ENCODE measurements around the gene NAA35.
"Not testable (repeated sequence)": the region's sequence is repeated elsewhere in the genome, so short reads cannot be mapped to it uniquely, and the experiment has no call there.

The NAA35 gene

GRCh38 chr9:86035827-86036440 lies 95.0 kb downstream of the NAA35 start:
- DNase-seq, result no peak

DNA sequence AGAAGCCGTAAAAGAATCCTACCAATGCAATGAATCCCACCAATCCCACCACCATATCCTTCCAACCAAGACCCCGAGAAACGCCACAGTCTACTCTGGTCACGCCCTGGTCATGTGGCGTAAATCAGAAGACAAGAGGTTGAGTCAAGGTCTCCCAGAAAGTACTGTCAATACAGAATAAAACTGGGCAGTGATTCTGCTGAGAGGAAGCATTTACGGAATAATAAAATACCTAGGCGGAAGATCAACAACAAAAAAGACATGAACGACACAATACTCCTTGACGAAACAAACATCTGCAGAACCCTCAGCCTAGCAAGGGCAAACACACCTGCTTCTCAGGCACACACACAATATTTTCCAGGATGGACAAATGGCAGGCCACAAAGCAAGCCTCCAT lies 95.6 kb downstream of the NAA35 start:
- peak; percentile 10 for DNase-seq

DNA sequence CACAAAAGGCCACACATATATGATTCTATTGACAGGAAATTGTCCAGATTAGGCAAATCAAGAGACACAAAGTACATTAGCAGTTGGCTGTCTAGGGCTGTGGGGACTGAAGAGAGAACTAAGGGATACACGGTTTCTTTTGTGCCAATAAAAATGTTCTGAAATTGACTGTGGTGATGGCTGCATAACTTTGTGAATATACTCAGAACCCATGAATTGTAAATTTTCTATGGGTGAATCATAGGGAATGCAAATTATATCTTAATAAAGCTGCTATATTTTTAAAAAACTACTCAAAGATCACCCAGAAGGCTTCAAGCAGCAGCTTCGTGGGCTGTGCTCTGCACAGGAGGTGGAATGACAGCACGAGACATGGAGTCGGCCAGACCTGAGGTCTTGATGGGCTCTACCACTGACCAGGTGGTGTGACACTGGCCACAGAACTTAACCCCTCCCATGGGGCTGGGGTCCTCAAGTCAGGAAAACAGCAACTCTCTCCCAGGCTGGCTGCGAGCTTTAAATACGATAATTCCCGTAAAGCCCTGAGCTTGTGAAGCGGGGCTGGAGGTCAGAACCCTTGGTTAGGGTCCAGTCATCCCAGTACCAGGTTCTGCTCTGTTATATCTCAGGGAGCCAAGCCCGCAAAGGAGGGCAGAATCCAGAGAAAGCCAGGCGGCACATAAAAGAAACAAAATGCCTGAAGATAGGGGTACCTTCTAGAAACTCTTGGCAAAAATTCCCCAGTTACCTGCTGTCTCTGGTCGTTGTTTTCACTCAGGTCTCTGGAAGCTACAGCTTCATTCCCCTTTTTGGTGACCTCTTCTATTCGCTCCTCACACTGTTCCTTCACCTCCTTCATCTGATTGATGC lies 99.3 kb downstream of the NAA35 start:
- DNase-seq, result no peak

DNA sequence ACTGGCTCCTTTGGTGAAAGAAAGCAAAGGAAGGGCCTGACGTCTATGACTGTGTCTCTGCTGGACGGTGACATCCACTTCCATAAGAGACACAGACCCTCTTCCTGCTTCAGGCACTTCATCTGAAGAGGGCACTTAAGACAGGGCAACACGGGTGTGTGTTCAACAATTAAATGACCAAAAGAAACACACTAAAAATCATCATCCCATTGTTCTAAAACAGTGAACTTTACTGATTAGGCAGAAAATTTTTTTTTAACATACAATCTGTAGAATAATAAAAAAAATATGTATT lies 99.9 kb downstream of the NAA35 start:
- DNase-seq, result no peak

GRCh38 chr9:86041311-86041741 lies 100.4 kb downstream of the NAA35 start:
- no peak for DNase-seq

DNA sequence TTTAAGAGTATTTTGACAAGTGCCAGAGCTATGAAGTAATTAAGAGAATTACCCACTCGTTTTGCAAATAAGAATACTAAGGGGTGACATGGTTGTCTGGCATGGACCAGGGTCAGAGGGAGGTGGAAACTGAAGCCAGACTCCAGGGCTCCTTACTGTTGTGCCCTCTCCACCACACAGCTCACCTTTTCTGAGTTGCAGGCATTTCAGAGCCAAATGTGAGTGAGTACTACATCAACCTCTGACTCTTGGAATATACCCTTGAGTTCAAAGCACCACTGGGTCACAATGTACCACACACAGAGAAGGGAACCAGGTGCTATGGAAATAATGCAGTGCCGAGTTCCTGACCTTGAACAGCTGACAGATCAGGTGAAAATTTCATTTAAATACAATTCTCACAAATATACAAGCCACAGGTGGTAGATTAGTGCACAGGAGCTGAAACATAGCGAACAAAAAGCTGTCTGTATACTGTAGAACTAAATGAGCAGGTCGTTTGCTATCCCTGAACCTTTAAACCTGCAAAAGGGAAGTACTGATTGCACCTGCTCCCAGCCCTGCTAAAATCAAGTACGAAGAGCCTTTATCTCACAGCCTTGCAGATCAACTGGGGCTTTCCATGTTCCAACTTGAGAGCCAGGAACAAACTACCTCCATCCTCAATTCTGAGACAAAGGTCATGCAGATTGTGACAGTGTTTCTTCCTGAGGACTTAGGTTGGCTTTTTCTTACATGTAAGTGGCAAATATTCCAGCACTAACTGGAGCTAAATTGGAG lies 101.4 kb downstream of the NAA35 start:
- DNase-seq, result no peak

- no peak for DNase-seq
These were observed 102.6 kb downstream of the NAA35 start for GRCh38 chr9:86043586-86043985.

DNA sequence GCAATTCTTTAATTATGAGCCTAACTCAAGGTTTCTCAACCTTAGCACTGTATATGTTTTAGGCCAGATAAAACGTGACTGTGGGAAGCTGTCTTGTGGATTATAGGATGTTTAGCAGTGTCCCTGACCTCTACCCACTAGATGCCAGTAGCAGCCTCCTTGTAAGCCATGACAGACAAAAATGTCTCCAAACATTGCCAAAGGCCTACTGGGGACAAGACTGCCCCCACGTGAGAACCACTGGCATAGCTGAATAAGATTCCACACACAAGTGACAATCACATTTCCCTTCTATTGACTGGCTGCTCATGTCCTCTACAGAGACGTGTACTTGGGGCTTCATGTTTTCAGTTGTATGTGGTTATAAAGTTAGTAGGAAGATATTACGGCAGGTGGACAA lies 103.1 kb downstream of the NAA35 start:
- DNase-seq, result no peak

GRCh38 chr9:86045654-86046053 lies 104.7 kb downstream of the NAA35 start:
- DNase-seq, result no peak

DNA sequence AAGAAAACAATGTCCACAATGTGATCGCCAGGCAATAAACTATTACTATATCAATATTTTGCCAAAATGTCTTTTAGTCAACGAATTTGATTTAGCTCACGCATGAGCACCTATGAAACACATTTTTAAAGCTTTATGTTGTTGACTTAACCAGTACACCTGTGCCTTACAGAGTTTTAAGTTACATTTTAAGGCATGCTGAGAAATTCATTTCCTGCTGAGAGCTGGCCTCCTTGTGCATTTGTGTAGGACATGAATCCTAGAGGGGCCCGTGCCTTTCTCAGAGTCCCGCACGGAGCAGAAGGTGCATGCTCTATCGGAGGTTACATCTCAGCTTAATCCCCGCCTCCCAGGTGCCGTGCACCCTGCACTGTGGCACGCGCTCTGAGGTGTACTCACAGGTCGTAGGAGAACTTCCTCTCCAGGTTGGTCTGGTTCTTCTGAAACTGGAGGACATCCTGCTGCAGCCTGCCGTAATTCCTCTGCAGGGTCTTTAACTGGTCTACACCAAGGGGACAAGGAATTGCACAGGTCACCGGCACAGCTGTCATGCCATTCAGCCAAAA lies 105.2 kb downstream of the NAA35 start:
- no peak for DNase-seq

GRCh38 chr9:86046930-86047341 lies 106.0 kb downstream of the NAA35 start:
- DNase-seq, result no peak

DNA sequence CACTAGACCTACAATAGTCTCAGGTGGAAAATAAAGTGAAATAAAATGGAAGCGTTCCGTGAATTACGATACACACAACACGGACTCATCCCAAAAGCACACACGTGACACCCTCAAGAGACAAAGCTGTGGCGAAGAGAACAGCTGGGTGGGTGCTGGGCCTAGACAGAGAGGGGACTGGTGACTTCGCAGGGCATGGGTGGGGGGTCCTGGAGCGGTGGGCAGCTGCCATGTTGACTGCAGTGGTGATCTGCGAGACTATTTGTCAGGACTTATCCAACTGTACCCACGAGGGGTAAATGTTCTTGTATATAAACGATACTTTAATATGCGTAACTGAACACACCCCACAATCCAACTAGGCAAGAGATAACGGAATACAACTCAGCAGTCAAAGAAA lies 106.4 kb downstream of the NAA35 start:
- DNase-seq, result no peak

DNA sequence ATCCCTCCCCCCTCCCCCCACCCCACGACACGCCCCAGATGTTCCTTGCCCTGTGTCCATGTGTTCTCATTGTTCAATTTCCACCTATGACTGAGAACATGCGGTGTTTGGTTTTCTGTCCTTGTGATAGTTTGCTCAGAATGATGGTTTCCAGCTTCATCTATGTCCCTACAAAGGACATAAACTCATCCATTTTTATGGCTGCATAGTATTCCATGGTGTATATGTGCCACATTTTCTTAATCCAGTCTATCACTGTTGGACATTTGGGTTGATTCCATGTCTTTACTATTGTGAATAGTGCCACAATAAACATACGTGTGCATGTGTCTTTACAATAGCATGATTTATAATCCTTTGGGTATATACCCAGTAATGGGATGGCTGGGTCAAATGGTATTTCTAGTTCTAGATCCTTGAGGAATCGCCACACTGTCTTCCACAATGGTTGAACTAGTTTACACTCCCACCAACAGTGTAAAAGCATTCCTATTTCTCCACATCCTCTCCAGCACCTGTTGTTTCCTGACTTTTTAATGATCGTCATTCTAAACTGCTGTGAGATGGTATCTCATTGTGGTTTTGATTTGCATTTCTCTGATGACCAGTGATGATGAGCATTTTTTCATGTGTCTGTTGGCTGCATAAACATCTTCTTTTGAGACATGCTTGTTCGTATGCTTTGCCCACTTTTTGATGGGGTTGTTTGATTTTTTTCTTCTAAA lies 107.2 kb downstream of the NAA35 start:
- DNase-seq, result not testable (repeated sequence)

DNA sequence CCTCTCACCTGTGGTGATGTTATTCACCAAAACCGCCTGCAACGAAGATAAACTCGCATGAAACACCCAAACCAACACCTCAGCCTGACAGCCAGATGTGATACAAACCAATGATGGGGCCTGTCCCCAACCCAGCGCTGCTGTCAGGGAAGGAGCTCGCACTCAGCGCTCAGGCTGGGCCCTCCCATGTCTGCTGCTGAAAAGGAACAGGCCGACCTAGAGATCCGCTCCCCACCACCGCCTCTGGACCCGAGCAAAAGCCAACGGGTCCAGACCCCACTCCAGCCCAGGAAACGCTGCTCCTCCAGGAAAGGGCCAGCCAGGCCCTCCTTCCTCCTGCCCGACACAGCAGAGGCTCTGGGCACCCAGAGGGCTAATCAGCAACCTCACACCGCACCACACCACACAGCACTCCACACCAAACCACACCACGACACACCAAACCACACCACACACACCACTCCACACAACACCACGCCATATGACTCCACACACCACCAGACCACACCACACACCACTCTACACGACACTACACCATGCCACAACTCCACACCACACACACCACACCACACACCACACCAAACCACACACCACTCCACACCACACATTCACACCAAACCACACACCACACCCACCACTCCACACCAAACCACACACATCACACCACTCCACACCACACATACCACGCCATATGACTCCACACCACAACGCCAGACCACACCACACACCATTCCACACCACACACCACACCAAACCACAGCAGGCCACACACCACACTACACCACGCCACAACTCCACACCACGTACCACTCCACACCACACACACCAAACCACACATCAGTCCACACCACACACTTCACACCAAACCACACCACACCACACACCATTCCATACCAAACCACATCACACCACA lies 111.9 kb downstream of the NAA35 start:
- DNase-seq, result no peak

DNA sequence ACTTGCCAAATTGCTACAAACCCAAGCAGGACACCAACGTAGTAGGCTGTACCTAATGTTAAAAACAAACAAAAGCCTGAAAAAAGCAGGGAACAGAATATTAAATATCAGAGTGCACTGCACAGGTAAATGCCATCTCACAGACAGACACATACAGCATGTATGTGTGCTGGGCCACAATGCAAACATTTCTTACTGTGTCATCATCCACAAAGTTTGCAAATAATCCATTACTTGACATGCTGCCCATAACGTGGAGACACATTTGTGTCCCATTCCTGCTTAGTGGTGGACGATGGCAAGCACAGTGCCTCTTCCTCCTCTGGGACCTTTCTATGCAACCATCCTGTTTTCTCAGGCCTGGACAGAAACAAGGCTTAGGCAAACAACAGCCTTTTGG lies 113.7 kb downstream of the NAA35 start:
- no peak for DNase-seq

- no peak for DNase-seq
These were observed 116.5 kb downstream of the NAA35 start for GRCh38 chr9:86057491-86057890.

DNA sequence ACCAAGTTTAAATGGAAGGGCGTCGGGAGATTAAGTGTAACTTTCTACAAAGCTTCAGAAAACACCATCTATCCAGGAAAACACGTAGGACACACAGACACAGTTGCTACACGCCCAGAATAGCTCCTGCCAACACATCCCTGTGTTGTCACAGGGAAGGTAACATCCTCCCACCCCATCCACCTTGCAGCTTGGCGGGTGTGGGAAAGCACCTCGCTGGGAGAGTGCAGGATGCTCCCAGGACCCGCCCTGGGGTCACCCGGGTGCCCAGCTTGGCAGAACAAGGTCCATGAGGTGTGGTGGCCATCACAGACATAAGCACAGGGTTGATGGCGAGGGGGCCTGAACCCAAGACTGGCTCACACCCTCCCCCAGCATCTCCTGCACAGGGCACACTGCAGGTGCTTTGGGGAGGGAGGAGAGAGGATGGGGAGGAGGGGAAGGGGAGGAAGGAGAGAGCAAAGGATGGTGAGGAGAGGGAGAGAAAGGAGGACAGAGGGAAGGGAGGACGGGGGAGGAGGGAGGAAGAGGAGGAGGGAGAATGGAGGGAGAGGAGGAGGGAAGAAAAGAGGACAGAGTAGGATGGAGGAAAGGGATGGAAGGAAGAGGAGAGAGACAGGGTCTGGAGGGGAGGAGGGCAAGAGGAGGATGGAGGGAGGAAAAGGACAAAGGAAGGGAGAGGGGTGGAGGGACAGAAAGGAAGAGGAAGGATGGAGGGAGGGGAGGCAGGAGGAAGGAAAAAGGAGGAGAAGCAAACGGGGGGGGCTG lies 121.2 kb downstream of the NAA35 start:
- DNase-seq, result no peak

DNA sequence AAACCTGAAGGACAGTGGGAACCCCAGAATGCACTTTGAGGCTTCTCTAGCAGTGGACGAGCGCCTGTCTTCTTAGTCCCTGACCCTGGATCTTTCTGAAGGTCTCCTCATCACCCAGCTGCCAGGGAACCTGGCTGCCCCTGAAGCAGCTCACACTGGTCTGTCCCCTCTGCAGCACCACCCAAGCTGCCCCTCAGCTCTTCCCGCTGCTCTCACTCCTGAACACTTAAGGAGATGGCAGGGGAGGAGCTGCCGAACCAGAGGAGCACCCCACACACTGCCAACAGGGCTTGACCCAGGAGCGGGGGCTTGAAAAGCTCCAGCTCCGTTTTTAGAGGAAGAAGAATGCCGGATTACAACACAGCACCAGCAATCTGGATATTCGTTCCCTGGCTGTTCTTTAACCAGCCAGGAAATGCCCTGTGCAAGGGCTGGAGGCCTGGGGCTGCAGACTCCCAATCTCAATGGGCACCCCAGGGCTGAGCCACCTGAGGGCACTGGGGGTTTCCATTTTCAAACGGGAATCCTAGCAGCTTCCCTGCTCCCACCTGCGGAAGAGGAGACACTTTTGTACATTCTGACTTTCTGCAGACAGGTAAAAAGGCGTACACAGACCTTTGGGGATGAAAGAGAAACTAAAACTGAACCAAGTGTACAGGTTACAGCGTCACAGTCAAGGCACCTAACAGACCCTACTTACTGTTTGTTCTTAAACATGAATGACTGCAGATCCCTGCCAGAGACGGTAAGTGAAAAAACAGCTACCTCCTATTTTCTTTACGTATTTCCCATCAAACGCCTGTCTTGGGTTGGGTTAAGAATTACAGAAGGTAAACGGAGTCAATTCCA lies 122.1 kb downstream of the NAA35 start:
- DNase-seq, result no peak

GRCh38 chr9:86064220-86064619 lies 123.3 kb downstream of the NAA35 start:
- no peak for DNase-seq

Measured in NCI-H748 treated with DMSO at 0.1 percent for 48 hours (cell line).